GM19240 (cell line): Measurements from ENCODE around the gene DCLK1.
"Not testable (repeated sequence)": the region's sequence is repeated elsewhere in the genome, so short reads cannot be mapped to it uniquely, and the experiment has no call there.

ENCODE experiments used
- DNase-seq: peaks from one replicate; pipeline ENCODE4 v3.0.0; 2011; ENCODE audit warnings: low spot score; ENCODE audit not compliant: insufficient read length

DCLK1 gene

GRCh38 chr13:36086117-36086516 is 45.1 kb downstream of the DCLK1 start:
- DNase-seq: no peak

DNA sequence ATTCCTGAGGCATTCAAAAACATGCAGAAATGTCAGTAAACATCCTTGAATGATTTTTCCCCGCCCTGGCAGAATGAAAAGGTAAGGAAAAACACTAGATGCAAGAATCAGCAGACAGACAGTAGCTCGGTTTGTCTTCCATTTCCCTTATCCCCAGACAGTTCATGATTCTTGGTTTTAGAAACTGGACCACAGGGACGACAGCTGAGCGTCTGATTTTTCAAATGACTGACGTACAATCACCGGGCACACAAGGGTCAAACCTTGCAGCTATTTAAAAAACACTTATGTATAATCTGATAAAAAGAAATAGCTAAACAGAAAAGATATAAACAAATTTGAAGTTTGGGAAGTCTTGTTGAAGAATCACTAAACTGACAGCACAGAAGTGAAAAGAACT is 47.1 kb downstream of the DCLK1 start:
- DNase-seq: no peak

- DNase-seq: no peak
These were observed 48.4 kb downstream of the DCLK1 start for GRCh38 chr13:36082806-36083205.

DNA sequence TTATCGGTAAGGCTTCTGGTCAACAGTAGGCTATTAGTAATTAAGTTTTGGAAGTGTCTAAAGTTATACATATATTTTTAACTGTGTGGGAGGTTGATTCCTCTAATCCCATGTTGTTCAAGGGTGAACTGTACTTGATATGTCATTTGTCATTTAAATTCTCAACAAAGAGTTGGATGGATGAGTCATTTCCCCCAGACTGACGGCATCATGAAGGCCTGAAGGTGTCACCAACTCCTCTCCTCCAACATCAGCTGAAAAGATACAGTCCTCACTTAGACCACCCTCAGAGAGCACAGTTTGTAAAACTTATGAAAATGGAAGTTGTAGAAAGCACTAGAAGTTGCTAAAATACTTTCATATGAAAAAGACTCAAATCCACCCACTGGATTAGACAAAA is 48.8 kb downstream of the DCLK1 start:
- no peak for DNase-seq

DNA sequence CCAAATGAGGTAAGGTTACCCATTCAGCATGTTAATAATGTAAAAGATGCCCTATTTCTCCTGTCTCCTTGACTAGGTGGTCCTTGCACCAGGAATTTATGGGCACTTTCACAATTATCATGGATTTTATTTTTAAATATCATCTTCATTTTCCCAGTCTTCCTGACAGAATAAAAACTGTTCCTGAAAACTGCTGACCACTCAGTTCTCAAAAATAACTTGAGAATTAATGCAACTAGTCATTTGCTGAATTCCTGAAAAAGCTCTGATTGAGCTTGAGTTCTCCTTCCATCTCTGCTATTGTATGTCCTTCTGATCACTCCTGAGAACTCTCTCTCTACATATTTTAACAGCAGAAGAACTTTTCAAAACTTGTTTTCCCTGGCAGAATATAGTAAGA is 55.0 kb downstream of the DCLK1 start:
- DNase-seq: no peak

DNA sequence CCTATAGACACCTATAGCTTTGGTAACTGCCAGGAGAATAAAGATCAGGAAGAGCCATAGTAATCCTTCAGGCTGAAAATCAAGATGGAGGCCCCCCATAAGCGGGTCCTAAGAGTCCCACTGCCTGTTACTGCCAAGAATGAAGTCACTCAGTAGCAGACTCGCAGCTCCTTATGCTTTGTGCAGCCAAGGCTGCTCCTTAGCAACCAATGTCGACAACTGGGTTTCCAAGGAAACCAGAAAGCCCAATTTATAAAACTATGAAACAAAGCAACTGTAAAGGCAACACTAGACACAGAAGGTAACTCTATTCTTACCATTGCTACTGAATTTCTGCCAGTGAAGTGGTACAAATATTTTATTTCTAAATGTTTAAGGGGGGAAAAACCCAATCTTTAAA is 56.5 kb downstream of the DCLK1 start:
- DNase-seq: no peak

- DNase-seq: no peak
These were observed 58.8 kb downstream of the DCLK1 start for GRCh38 chr13:36072152-36072935.

- DNase-seq: not testable (repeated sequence)
These were observed 60.5 kb downstream of the DCLK1 start for GRCh38 chr13:36070504-36071192.

- no peak for DNase-seq
These were observed 61.3 kb downstream of the DCLK1 start for GRCh38 chr13:36069881-36070366.

DNA sequence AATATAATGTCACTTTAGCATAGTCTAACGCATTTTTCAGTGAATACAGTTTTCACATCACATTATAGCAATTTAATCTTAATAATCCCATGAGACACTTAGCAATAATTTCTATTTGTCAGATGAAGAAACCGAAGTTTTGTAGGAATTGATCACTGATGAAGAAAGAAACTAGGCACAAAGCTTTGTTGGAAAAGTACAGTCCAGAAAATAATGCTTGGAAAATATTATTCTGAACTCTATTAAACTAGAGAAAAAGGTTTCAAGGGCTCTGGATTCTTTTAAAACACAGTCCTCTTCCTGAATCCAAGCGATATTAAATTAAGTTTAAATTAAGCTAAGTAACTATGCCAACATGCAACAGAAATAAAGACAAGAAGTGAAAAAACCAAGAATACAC is 62.2 kb downstream of the DCLK1 start:
- DNase-seq: no peak

DNA sequence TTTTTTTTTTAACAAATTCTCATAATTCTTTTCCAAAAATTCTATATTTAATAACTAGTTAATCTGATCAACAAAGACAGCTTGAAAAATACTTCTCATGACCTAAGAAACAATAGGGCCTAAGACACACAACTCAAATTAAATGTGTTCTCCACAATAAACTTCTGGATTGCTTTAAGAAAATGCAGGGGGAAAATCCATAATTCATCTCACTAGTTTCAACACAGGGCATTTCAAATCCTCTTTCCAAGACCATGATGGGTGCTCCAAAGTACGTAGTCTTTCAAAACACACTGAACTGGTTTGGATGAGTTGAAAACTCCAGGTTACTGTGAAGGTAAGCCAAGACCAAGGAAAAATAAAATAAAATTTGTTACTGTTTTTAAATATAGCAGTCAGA is 62.6 kb downstream of the DCLK1 start:
- DNase-seq: no peak

DNA sequence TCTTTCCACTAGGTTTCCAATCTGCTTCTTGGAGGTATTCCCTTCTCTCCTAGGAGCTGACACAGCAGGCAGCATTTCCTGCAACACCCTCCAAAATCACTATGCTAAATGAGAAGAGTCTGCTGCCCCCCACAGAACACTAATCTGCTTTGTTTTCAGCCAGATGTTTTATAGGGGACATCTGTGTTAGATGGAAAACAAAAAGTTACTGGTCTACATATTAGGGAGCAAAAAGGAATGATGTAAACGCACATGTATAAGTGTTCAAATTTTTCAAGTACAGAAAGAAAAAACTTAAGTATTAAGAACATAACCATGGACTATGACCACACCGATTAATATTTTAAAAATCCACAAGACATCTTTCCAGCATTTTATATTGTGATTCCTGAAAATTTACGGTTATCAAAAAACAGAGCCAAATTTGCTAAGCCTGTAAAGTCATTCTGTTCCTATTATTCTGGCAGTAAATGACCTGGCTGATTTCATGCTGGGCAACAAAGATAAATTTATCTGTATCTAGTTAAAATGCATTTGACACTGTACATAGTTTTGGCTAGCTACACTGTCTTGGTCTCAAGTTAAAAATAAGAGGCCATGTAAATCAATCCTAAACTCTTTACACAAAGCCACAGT is 63.3 kb downstream of the DCLK1 start:
- DNase-seq: no peak

DNA sequence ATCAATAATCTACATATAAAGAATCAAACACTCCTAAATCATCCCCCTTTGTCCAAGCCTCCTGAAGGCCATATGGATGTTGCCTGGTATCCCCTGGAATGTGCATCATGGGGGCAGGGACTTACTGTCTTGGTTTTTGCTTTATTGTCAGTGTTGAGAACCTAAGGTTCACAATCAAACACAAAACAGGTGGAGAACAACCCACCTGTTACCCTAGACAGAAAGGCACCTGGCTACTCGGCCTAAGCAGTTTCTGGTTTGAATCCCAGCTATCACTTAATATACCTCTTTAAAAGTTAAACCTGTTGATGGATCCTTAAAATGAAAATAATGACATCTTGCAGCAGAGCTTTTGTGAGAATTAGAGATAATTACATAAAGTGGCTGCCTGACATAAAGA is 68.9 kb downstream of the DCLK1 start:
- DNase-seq: no peak

DNA sequence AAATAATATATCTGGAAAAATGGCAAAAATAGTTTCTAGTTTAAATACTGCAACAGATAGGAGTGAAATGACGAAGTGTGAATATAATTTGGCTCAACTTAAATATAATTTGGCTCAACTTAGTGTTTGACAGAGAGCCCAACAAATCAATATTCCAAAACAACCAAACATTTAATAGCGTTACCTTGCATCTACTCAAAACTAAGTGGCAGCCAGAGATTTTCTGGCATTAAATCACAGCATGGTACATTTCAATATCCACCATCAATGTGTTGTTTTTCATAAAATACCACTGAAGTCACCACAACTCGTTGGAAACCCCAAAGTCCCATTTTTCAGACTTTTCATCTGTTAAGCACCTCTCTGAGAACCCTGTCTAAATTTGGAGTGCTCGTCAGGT is 69.6 kb downstream of the DCLK1 start:
- DNase-seq: no peak

DNA sequence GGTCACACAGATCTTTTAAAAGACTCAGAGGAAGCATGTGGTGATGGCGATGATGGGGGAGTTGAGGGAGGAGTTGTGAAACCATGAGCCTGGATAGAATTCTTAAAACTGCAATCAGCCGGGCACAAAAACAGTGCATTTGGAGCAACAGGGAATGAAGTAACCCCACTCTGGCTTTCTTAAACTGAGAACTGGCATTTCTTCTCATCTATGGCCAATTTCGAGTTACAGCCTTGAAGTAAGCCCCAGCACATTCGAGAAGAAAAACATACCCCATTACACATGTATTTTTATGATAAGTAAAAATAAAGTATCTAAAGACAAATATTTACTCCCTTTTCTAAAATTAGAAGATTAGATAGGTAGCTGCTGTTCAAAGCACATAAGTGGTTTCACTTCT is 70.1 kb downstream of the DCLK1 start:
- no peak for DNase-seq

DNA sequence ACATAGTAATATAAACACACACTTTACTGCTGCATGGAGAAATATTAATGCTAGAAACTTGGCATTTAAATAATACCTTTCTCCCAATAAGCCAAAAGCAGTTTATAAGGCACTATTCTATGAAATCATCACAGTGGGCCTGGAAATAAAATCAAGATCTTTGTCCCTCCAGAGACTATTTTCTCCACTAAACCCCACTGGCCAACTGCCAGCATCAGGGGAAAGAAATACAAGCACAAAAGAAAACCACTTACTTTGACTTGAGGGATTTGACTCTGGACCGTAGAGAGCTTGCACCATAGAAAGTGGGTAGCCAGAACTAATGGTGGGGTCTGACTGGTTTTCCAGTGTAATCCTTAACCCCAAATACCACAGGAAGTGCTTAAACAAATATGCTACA is 71.9 kb downstream of the DCLK1 start:
- no peak for DNase-seq

- no peak for DNase-seq
These were observed 73.1 kb downstream of the DCLK1 start for GRCh38 chr13:36058116-36058515.

DNA sequence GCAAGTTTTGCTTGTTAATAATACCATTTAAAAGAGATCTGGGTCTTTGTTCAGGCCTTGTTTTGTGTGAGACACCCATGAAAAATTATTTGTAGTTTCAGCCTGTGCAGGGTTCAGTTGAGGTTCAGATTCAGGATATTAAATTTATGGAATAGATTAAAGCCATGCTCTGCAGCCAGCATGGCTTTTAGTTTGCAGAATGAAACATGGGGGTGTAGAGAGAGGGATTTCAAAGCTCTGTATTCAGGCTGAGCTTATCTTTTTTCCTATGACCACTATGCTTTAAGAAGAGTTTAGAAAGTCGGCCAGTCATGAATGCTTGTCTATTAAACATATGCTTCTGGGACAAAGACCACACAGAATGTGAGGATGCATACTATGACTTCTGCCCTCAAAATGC is 73.6 kb downstream of the DCLK1 start:
- no peak for DNase-seq

DNA sequence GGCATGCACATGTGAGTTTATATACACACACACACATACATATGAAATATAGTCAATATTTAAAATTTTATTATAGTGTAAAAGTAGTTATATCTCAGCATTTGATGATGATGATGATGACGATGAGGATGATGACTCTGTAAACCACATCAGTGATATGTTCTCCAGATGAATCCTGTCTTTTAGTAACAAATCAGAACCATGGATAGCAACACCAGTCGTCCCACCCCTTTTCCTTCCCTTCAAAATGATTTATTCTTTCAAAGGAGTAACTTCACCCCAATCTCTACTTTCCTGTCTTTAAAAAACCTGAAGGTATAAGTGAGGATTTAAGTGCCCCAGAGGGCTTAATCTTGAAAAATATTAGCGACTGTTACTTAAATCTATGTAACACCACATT is 74.1 kb downstream of the DCLK1 start:
- no peak for DNase-seq

DNA sequence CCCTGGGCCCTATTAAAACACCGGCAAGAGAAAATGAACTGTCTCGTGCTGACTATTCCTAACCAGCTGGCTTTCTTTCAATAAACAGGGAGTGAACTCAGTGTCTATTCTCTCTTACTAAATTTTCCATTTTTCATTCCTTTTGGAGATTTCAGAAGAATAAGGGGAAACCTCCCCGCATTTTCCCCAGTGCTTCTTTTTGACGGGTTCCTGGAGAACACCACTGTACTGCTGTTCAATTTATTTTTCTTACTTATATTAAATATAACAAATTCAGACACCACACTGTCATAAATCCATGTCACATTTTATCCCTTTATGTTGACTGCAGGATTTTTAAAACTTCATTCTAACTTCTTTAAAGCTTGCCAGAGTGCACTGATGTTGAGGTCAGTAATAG is 75.8 kb downstream of the DCLK1 start:
- no peak for DNase-seq

DNA sequence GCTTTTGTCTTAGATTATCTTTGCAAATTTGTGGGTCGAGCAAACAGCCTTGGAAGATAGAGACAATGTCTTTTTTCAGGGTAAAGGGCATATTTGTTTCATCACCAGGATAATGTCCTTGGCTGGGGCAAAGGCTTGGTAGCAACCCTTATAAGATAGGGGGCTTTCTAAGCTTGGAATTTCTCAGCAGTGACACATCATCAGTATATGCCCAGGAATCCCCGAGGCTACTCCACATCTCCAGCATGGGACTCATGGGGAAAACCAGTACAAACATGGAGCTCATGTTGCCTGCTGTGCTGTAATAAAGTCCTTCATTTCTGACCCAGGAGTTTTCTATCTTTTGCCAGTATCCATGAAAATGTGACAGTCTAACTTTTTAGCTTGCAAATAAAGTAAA is 77.1 kb downstream of the DCLK1 start:
- DNase-seq: no peak

DNA sequence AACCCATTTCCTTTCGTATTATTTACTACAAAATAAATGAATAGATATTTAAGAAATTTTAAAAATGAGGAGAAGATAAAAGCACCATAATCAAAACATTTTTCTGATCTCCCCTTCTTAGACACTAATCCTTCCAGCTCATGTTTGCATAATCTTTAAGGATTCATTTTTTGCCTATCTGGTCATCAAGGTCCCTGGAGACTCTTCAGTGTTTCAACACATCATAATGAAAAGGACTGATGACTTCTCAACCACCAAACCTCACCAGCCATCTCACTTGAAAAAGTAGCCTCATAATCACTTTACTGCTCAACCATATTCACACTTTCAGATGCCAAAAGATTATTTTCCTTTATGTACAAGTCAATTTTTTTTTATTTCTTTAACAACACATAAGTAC is 80.1 kb downstream of the DCLK1 start:
- no peak for DNase-seq

- no peak for DNase-seq
These were observed 84.5 kb downstream of the DCLK1 start for GRCh38 chr13:36046672-36047071.
